Smooth muscle cell of the brain vasculature (primary cell): ENCODE results near the gene DDX49.
A peak's percentile ranks its signal among the peaks of the same experiment; 100 is the strongest.

Experiments
- DNase-seq: peaks from one replicate; pipeline ENCODE4 v3.0.0-alpha.2; 2012; ENCODE audit warnings: low read depth, low spot score

Gene DDX49, protein sequence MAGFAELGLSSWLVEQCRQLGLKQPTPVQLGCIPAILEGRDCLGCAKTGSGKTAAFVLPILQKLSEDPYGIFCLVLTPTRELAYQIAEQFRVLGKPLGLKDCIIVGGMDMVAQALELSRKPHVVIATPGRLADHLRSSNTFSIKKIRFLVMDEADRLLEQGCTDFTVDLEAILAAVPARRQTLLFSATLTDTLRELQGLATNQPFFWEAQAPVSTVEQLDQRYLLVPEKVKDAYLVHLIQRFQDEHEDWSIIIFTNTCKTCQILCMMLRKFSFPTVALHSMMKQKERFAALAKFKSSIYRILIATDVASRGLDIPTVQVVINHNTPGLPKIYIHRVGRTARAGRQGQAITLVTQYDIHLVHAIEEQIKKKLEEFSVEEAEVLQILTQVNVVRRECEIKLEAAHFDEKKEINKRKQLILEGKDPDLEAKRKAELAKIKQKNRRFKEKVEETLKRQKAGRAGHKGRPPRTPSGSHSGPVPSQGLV

DNA sequence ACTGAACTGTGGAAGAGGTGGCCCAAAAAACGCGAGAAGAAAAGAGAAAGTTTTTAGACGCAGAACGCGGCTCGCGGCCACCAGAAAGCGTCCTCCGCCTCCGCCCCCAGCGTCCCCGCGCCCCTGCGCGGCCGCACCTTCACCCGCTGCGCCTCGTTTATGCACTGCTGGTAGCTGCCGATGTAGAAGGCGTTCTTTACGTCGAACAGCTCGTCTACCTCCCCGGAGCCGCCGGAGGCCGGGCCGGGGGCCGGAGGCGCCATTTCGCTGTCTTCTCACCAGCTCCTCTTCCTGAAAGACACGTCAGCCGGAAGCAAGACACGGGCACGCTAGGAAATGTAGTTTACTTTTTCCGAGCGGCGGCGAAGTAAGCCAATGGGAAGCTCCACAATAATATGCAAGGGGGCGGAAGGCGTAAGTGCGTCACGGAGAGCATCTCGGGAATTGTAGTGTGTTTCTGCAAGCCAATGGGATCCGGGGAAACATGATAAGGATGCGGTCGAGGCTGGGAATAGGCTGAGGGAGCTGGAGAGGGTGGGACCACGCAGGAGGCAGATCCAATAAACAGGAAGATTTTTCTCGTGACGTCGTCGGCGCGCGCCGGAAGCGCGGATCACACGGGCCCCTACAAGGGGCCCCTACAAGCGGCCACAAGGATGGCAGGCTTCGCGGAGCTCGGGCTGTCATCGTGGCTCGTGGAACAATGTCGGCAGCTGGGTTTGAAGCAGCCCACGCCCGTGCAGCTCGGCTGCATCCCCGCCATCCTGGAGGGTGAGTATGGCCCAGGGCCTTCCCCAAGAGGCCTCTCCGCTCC, at the start of gene DDX49, which contains the start of gene COPE:
Gene DDX49 (plus strand): TSS at position 630 of the 814 bp plus-strand sequence. CDS start 27 bp downstream, at position 657.
Gene COPE (minus strand): TSS at position 302 of the 814 bp plus-strand sequence. CDS start 39 bp downstream, at position 263.
- peak; percentile 99 for DNase-seq

DNA sequence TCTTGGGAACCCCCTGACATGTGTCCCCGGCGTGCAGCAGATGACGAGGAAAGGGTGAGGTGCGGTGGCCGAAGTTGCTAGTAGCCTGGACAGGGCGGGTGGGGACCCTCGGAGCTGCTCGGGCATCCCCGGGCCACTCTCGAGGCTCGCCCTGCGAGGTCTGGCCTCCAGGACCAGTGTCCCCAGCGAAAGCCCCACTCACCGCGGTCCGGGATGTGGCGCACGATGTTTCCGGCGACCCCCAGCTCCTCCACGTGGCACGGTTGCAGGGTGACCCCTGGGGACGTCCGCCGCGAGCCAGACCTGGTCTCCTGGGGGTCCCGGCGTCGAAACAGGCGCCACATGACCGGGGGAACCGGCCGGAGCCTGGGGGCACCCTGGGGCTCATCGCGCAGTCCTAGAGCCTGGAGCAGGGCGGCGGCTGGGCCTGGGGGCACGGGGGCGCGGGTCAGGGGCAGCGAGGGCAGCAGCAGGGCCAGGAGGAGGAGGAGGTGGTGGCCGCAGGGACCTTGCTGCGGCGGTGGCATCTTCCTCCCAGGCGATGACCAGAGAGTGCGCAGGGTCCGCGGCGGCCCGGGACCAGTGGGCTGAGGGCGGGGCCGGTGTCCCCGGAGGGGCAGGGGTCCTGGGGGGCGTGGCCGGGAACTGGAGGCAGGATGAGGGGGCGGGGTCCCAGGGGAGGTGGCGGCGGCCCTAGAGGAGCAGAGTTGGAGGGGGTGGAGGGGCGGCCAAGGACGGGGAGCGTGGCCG, 49.6 kb upstream of the DDX49 start:
- no peak for DNase-seq

DNA sequence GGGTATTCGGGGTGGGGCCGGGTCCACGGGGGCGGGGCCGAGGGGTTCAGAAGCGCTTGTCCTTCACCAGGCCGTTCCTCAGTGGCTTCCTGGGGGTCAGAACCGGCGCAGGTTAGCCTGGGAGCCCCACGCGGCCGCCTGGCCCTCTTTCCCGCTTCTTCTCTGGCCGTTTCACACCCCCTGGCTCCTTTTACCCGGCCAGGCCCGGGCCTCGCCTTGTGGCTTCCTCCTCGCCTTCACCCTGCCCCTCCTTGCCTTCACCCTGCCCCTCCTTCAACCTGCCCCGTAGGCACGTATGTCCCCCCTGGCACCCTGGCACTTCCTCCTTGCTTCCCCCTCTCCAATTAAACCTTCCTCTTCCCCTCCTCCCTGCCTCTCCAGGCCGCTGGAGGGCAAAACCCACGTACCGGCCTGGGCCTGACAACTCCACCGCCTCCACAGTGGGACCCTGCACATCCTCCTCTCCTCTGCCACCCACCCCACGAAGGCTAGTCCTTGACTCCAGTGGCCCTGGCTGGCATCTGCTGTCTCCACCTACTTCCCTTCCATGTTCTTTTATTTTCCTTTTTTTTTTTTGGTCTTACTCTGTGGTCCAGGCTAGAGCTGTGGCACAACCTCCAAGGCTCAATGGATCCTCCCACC, 48.9 kb upstream of the DDX49 start:
- no peak for DNase-seq

DNA sequence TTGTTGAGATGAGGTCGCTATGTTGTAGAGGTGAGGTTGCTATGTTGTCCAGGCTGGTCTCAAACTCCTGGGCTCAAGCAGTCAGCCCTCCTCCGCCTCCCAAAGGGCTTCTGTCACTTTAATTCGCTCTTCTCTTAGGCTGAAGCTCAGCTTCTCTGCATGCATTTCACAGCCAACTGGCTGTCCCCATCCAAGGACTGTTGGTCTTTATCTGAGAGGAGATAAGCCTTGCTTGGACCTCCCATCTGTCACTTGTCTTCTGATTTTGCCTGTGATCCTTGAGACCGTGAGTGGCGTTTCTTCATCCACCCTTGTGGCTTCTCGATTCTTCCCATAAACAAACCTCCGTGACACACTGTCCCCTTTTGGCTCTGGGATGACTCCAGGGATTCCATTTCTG, 48.0 kb upstream of the DDX49 start:
- no peak for DNase-seq

DNA sequence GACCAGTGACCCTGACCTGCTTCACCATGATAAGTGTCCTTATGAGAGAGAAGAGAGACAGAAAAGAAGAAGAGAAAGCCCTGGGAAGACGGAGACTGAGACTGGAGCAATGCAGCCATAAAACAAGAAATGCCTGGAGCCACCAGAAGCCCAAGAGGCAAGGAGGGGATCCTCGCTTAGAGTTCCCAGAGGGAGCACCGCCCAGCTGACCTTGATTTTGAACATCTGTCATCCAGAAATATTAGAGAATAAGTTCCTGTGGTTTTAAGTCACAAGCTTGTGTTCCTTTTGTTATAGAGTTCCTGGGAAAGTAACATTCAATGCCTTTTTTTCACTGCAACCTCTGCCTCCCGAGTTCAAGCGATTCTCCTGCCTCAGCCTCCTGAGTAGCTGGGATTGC, 43.8 kb upstream of the DDX49 start:
- no peak for DNase-seq

DNA sequence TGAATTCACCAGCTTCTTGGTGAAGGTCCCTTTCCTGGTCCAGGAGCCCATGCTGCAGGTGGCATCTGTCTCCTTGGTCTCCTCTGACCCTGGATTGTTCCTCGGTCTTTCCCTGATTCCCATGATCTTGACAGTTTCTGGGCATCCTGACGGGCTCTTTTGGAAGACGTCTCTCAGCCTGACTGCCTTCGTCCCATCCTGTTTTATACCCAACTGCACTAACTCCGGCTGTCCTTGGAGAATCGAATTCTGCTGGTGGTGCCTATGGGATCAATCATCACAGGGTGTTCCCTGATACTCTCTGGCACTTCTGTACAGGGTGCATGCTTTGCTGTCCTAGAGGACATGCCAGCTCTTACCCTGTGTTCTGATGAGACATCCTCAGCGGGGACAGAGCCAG, 42.6 kb upstream of the DDX49 start:
- no peak for DNase-seq

DNA sequence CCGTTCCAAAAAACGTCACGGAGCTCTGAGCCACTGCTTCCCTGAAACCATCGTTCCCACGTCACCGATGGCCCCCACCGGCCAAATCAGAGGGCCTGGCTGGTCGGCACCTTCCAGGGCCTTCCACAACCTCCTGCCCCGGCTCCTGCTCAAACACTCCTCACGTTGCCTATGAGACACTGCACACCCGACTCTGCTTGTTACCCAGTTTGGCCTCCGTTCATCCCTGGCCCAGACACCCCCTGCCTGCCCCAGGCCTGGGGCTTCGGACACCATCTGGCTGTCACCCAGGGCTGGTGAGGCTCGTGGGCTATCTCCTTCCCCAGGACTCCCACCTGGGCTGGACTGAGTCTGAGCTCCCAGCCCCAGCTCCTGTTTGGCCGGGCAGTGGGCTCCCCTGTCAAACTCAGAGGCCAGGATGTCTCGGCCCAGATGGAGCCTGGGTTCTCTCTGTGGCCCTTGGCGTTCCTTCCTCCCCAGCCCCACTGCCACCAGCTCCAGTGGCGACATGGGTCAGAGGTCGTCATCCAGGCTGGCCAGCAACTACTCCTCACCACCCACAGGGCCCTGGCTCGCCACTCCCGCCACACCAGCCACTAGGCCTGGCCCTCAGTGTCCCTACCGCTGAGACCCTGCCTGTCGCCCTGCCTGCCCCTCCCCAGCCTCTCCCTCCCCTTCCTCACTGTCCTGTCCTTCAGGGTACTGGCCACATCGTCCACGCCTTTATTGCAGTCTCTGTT, 41.3 kb upstream of the DDX49 start:
- DNase-seq, result no peak

DNA sequence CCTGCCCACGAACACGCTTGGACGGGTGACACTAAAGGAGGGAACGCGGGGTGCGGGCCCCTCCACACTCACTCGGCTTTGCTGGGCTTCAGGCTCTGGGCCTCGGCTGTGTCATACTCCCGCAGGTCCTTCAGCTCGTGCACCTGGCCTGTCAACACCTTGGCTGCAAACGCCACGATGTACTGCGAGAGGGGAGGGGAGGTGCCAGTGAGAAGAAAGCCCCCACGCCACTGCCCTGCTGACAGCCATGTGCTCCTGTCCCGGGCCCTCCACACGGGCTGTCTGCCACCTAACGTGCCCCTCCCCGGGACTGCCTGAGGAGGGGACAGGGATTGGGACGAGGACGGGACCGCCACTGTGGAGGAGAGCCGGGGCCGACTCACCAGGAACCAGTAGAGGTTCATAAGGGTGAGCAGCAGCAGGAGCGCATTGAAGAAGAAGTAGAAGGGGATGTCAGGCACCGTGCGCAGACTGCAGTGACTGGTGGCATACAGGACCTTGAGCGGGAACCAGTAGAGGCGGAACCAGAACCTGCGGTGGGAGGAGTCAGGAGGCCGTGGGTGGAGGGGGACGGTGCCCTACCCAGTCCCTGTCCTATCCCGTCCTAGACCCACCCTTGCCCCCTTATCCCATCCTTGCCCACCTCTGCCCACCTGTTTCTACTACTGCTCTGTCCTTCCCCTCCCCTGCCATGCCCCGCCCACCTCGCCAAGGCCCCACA, 40.5 kb upstream of the DDX49 start:
- DNase-seq, result no peak

DNA sequence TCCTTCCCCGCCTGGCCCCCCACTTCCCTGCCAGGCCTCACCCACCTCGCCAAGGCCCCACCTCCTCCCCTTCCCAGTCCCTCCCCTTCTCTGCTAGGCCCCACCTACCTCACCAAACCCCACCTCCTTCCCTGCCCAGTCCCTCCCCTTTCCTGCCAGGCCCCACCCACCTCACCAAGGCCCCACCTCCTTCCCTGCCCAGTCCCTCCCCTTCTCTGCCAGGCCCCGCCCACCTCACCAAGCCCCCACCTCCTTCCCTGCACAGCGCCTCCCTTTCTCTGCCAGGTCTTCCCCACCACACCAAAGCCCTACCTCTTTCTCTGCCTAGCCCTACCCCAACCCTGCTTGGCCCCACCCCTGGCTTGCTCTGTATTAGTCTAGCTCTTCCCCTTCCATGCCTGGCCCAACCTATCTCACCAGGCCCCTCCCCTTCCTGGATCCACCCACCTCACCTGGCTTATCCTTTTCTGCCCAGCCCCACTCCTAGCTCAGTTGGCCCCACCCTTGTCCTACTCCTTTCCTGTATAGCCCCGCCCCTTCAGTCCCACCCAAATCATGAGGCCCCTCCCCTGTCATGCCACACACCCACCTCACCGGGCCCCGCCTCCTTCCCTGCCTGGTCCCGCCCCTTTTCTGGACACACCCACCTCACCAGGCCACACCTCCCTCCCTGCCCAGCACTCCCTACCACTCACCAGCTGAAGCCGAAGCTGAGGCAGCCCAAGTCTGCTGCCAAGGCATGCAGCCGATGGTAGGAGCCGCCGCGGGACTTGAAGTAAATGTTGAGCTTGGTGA, 39.7 kb upstream of the DDX49 start:
- DNase-seq, result no peak

DNA sequence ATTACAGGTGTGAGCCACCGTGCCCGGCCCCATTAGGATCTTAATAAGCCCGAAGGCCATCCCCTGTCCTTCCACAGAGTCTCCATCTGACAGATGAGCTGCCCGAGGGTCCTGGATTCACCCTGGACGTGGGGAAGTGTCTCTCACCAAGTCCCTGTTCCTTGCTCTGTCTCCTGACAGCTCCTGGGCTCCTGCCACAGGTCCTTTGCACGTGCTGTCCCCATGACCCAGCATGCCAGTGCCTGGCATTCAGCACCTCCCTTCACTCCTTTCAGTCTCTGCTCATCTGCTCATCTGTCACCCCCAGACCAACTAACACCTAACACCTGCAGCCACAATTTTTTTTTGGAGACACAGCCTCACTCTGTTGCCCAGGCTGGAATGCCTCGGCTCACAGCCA, 38.0 kb upstream of the DDX49 start:
- no peak for DNase-seq

DNA sequence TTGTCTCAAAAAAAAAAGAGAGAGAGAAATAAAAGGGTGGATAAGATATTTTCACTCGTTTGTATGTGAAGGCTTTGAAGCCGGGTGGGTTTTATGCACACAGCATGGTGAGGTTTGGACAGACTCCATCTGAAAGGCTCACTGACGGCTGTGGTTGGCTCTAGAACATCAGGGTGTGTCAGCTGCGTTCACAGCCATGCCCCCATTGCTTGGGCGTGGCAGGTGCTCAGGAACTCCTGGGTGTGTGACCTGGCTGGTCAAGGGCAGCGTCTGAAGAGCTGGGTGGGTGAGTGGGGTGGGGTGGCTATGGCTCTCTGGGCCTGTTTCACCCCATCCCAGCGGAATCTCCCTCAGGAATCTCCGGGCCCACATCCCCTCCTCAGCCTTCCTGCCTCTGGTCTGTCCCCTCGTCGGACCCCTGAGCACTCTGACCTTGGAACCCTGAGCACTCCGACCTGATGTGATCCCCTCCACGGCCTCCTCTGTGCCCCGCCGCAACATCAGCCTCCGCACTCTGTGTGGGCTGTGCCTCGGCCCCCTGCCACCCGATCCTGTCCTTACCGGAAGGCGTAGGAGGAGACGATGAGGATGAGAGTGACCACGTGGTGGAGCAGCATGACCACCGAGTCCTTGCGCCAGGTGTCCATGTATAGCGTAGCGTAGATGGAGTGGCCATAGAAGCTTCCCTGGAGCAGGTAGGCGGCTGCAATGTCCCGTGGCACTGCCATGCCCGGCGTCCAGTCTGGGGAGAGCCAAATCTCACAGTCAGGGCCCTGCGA, 35.8 kb upstream of the DDX49 start:
- DNase-seq, result no peak

DNA sequence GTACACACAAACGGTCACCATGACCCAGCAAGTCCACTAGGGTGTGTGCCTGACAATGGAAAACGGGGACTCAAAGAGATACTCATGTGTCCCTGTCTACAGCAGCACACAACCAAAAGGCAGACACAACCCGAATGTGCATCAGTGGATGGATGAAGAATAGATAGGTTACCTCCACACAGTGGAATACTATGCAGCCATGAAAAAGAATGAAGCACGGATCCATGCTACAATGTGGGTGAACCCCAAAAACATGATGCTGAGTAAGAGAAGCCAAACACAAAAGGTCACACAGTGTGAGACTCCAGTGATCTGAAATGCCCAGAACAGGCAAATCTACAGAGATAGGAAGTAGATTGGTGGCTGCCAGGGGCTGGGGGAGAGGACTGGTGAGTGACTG, 32.5 kb upstream of the DDX49 start:
- no peak for DNase-seq

DNA sequence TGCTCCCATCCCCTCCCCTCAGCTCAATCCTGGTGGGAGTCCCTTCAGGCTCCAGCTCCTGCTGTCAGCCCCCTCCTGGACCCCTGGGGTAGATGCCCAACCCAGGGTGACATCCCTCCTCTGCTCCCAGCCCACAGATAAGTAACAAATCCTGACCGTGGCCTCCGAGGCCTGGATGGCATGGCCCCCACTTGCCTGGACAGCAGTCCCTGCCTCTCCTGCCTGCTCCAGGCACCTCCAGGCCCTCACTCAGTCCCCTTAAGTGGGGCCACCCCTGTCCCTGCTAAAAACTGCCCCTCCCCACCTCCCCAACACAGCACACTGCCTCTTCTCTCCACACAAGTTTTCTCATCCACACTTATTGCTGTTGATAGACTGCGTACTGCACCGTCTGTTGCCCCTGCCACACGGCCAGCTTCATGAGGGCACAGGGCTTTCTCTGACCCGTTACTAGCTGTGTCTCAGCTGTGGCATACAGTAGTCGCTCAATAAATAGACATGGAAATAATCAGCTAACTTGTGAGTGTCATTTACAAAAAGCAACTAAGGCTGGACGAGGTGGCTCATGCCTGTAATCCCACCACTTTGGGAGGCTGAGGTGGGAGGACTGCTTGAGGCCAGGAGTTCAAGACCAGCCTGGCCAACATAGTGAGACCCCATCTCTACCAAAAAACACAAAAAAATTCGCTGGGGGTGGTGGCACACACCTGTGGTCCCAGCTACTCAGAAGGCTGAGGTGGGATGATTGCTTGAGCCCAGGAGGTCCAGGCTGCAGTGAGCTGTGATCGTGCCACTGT, 29.4 kb upstream of the DDX49 start:
- no peak for DNase-seq

DNA sequence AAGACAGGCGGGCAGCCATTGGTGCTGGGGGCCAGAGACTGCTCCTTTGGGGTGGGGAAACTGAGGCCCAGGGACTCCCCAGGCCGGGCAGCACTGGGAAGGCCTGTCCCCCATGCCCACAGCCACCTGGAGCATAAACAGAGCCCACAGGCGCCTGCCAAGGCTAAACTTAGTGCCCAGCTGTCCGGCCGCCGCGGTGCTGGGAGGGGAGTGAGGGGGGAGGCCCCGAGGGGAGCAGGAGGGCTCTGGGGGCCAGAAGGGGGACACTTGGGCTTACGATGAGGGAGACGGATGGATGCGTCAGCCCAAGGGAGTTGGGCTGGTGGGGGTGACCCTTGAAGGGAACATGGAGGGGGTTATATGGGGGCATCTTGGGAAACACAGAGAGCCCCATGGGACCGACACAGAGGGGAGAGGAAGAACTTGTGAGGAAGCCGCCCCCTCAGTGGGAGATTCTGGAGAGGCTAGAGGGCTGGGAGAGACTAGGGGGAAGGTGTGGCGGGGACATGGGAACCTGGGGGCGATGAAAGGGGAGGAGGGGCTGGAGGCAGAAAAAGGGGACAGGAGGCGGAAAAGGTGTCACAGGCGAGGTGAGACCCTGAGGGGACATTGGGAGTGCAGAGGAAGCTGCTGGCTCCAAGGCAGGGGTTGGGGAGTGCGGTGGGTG, 25.8 kb upstream of the DDX49 start:
- no peak for DNase-seq

DNA sequence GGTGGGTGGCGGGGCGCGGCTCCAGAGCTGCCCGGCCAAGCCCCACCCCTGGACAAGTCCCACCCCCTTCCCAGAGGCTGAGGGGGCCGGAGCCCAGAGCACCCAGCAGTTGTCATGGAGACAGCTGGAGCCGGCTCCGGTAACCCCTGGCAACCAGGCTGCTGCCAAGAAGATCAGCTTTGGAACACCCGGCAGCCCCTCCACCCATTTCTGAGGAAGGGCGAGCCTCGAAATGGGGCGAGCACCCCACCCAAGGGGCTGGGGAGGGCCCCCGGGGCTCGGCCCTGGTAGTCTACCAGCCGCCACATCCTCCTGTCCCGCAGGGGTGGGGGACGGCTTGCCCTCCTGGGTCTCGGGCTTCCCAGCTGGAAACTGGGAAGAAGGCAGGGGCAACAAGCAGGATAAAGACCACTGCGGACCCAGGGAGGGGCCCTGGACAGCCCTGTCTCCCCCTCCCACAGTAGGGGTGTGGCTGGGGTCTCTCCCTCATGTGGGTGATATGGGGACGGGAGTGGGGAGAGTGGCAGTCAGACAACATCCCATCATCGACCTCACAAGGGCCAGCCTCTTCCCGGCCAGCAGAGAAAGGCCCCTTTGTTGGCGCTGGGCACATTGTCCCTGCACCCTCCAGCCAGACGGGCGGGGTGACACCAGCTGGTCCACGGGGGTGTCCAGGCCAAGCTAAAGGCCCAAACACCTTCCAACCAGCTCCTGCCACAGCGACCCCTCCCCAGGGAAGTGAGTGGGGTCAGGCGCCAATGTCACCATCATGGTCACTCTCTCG, 25.1 kb upstream of the DDX49 start:
- no peak for DNase-seq
